ENCODE data around the gene ARHGEF12.

Gene ARHGEF12

DNA sequence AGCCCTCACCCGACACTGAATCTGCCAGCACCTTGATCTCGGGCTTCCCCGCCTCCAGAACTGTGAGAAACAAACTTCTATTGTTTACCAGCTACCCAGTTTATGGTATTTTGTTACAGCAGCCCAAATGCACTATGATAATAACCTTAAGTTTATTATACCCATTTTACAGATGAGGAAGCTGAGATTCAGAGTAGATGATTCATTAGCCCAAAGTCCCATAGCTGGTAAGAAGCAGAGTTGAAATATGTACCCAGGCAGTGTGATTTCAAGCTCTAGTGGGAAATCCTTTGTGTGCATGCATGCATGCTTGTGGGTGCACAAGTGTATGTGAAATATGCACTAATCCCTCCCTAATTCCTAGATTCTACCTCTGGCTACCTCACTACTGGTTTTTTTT is 183.3 kb downstream of the ARHGEF12 start:
- H3K4me3 ChIP-seq (ENCODE audit: low read length), result no peak overlapping the region
- TF ChIP-seq, protein P1, sequence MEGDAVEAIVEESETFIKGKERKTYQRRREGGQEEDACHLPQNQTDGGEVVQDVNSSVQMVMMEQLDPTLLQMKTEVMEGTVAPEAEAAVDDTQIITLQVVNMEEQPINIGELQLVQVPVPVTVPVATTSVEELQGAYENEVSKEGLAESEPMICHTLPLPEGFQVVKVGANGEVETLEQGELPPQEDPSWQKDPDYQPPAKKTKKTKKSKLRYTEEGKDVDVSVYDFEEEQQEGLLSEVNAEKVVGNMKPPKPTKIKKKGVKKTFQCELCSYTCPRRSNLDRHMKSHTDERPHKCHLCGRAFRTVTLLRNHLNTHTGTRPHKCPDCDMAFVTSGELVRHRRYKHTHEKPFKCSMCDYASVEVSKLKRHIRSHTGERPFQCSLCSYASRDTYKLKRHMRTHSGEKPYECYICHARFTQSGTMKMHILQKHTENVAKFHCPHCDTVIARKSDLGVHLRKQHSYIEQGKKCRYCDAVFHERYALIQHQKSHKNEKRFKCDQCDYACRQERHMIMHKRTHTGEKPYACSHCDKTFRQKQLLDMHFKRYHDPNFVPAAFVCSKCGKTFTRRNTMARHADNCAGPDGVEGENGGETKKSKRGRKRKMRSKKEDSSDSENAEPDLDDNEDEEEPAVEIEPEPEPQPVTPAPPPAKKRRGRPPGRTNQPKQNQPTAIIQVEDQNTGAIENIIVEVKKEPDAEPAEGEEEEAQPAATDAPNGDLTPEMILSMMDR (conservative IDR thresholded peaks at IDR 0.05; ENCODE audit: low read depth, low read length), result no peak
- DNase-seq (ENCODE audit: low read depth), result no peak

DNA sequence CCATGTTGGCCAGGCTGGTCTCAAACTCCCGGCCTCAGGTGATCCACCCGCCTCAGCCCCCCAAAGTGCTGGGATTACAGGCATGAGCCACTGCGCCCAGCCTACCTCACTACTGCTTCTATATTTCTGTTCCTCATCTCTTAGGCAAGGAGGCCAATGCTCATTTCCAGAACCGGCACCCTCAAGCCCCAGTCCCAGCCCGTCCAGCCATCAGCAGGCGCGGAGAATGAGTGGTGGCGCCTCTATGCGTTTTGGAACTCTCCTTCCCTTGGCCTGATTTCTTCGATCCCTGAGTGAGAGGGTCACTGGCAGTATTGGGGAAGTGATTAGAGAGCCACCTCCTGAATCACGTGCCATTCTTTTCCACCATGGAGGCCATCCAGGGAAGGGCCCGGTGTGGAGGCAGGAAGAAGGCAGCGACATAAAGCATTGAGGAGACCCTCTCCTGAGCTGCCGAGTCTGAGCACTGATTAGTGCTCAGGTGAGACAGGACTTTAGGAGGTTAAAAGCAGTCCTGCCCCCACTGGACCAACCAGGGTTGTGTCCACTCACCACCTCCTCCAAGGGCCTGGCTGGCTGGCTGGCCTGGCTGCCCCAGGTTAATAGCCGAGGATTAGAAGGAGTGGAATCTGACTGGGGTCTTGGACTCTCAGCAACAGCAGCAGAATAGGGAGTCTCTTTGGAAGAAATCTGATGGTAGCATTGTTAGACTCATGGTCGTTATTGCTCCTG is 184.0 kb downstream of the ARHGEF12 start:
- no peak for DNase-seq (ENCODE audit: low read depth)
- TF ChIP-seq, protein P1 (conservative IDR thresholded peaks at IDR 0.05; ENCODE audit: low read depth, low read length), result no peak
- H3K4me3 ChIP-seq (ENCODE audit: low read length), result no peak overlapping the region

DNA sequence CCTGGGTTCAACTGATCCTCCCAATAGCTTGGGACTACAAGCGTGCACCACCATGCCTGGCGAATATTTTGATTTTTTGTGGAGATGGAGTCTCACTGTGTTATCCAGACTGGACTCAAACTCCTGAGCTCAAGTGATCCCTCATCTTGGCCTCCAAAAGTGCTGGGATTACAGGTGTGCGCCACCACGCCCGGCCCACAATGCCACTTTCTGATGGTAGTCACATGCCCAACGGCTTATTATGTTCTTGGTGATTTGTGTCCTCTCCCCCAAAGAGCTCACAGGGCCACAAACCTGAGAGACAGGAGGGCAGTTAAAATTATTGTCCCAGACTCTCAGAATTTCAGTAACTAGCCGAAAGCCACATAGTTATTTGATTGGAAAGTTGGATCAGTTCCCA is 185.0 kb downstream of the ARHGEF12 start:
- H3K4me3 ChIP-seq (ENCODE audit: low read length), result no peak overlapping the region
- no peak for DNase-seq (ENCODE audit: low read depth)
- TF ChIP-seq, protein P1 (conservative IDR thresholded peaks at IDR 0.05; ENCODE audit: low read depth, low read length), result no peak

DNA sequence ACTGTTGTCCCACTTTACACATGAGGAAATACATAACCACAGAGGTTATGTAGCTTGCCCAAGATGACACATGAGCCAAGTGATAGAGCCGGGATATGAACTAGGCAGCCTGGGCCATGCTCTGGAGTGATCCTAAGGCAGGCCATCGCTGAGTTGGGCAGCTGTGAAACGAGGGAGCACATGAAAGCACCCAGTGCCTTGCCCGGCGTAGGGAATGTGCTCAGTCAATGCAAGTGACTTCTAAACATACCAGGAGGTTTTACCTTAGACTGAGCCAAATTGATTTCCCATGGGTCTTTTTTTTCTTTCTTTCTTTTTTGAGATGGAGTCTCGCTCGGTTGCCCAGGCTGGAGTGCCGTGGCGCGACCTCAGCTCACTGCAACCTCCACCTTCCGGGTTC is 185.8 kb downstream of the ARHGEF12 start:
- TF ChIP-seq, protein P1 (conservative IDR thresholded peaks at IDR 0.05; ENCODE audit: low read depth, low read length), result no peak

DNA sequence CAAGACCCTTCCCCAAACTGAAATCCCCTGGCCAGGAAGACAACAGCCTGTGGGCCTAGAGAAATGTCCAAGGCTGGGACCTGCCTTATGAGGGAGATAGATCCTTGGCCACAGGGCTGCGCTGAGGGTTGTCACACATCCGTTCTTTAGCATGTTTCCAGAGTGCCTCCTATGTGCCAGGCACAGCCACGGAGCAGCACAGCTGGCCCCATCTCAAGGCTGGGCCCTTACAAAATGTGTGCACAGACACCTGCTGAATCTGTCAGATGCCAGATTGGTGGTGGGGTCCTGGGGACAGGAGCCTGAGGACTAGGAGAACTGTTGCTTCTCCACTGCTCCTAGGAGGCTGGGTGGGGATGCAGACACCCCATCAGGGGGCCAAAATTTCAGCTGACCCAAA is 186.5 kb downstream of the ARHGEF12 start:
- TF ChIP-seq, protein P1 (conservative IDR thresholded peaks at IDR 0.05; ENCODE audit: low read depth, low read length), result no peak

More for the DNA sequence above, 185.8 kb downstream of the ARHGEF12 start:
- no peak overlapping the region for H3K4me3 ChIP-seq (ENCODE audit: low read length)
- DNase-seq (ENCODE audit: low read depth), result no peak

DNA sequence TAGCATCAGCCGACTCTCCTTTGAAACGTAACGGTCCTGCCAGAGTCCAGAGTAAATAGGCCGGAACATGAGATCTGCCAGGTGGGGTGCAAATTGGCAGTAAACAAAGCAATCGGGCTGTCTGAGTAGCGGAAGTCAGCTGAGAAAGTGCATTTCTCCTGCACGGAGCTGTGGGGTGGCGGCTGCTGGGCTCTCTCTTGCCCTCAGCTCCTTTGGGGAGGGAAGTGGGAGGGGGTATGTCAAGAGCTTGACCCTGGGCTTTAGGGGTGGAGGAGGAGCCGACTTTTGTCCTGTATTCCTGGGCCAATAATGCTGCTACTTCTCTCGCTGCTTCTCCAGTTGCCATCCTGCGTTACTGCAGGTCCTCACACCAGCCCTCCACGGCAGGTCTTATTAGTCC is 187.0 kb downstream of the ARHGEF12 start:
- TF ChIP-seq, protein P1 (conservative IDR thresholded peaks at IDR 0.05; ENCODE audit: low read depth, low read length), result no peak
- H3K4me3 ChIP-seq (ENCODE audit: low read length), result no peak overlapping the region
- no peak for DNase-seq (ENCODE audit: low read depth)

More for the DNA sequence above, 186.5 kb downstream of the ARHGEF12 start:
- no peak overlapping the region for H3K4me3 ChIP-seq (ENCODE audit: low read length)
- DNase-seq (ENCODE audit: low read depth), result no peak

DNA sequence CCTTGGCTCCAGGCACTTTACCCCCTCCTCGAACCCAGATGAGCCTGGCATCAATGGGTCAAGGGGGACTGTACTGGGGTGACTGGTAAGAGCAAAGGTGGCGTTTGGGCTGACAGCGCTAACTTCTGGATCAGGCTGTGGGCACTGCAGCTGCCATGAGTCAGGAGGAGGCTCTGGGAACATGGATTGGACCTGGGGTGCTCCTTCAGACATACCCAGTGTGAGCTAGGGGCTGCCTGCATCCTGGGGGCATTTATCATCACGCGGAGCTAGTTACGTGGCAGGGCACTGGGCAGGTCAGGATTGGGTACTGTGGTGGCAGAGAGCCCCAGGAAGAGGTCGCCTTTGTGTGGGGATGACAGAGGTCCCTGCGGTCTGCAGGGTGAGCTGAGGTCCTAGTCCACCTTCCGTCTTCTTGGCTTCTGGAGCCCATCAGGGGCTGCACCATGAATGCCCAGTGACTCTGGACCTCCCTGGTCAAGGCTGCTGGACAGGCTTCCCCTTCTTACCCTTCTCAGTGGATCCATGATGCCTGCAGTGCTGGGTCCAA is 188.4 kb downstream of the ARHGEF12 start:
- no peak for DNase-seq (ENCODE audit: low read depth)
- no peak overlapping the region for H3K4me3 ChIP-seq (ENCODE audit: low read length)
- TF ChIP-seq, protein P1 (conservative IDR thresholded peaks at IDR 0.05; ENCODE audit: low read depth, low read length), result no peak
